GM13977 (cell line): ENCODE data around the gene HAND2.

Experiments
- DNase-seq: peaks from one replicate; pipeline ENCODE4 v3.0.0; 2012; ENCODE audit warnings: low spot score
- CTCF ChIP-seq: IDR thresholded peaks from 2 replicates; pipeline ENCODE4 v1.5.1; 2012; ENCODE audit warnings: mild to moderate bottlenecking, control low read depth; ENCODE audit not compliant: insufficient read depth; ENCODE audit errors: extremely low read depth, missing control alignments
- in situ Hi-C: fragments of 300-500 bp; cut with MboI; formaldehyde crosslinking; loops from one replicate; pipeline ENCODE4 v1.12.0; 2022; ENCODE audit warnings: low sequenced_read_pairs, low pct_unique_long_range_greater_than_20kb, mixed read lengths, inconsistent platforms; ENCODE audit not compliant: unreplicated experiment

Gene HAND2

GRCh38 chr4:173504181-173504503 lies 25.9 kb downstream of the HAND2 start:
- in situ Hi-C loops = loop anchor here (25.0 kb wide), 1 partner anchor 708 kb away; no protein-coding TSS in a partner anchor
- TF ChIP-seq CTCF = no peak
- peak; percentile 7 for DNase-seq

GRCh38 chr4:173503330-173504180 lies 26.5 kb downstream of the HAND2 start:
- peak; percentile 19 for DNase-seq
- in situ Hi-C loops = loop anchor here (25.0 kb wide), 1 partner anchor 709 kb away; no protein-coding TSS in a partner anchor
- no peak for TF ChIP-seq CTCF

DNA sequence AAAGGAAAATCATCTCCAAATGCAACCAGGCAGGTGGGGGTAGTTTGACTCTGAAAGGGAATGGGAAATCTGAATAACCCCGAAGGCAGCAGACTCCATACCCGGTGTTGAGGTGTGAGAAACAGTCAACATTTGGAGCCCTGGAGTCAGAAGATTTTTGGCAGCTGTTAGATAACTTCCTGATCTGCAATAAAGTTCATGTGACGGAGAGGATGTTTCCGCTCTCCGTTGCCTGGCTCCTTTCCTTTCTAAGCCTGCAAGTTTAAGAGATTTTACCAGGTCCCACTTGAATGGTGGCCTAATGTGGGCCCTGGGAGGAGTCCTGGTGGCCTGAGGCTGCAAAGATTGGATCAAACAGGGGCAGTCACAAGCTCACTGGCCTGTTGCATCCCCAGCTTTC lies 27.7 kb downstream of the HAND2 start:
- in situ Hi-C loops = loop anchor here (25.0 kb wide), 1 partner anchor 710 kb away; no protein-coding TSS in a partner anchor
- no peak for TF ChIP-seq CTCF
- peak; percentile 19 for DNase-seq

DNA sequence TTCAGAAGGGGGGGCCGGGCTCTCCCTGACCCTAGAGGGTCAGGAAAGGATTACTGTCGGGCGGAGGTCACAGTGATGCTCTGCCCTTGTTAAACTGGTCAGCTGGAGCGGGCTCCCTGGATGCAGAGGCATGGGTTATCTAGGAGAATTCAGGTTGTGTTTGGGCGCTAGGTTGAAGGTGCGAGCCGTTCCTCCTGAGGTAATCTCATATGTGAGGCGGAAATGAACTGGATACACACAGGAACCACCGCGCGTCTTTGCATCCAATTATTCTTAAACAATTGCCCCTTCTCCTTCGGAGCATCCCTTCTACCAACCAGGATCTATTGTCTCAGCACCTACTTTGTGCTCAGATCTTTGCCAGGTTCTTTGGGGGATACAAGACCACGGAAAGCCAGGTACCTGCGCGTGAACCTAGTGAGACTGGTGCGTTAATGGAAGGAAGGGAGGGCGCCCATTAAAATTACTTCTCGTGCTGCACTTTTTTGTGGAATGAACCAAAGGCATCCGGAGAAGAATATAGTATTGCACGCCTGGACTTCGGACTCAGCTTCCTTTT lies 28.4 kb downstream of the HAND2 start:
- peak; percentile 11 for DNase-seq
- in situ Hi-C loops = loop anchor here (25.0 kb wide), 1 partner anchor 711 kb away; no protein-coding TSS in a partner anchor
- TF ChIP-seq CTCF = no peak

- no peak for TF ChIP-seq CTCF
- peak; percentile 61 for DNase-seq
- in situ Hi-C loops = loop anchor here (25.0 kb wide), 1 partner anchor 711 kb away; no protein-coding TSS in a partner anchor
Measured at GRCh38 chr4:173500841-173501591, 29.0 kb downstream of the HAND2 start.
